ENCODE measurements around the gene PPA1.

The PPA1 gene

GRCh38 chr10:70212879-70213278 is 20.4 kb downstream of the PPA1 start:
- no peak for DNase-seq (ENCODE audit: low spot score)
- TF ChIP-seq, protein P1, sequence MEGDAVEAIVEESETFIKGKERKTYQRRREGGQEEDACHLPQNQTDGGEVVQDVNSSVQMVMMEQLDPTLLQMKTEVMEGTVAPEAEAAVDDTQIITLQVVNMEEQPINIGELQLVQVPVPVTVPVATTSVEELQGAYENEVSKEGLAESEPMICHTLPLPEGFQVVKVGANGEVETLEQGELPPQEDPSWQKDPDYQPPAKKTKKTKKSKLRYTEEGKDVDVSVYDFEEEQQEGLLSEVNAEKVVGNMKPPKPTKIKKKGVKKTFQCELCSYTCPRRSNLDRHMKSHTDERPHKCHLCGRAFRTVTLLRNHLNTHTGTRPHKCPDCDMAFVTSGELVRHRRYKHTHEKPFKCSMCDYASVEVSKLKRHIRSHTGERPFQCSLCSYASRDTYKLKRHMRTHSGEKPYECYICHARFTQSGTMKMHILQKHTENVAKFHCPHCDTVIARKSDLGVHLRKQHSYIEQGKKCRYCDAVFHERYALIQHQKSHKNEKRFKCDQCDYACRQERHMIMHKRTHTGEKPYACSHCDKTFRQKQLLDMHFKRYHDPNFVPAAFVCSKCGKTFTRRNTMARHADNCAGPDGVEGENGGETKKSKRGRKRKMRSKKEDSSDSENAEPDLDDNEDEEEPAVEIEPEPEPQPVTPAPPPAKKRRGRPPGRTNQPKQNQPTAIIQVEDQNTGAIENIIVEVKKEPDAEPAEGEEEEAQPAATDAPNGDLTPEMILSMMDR (IDR thresholded peaks at IDR 0.05; ENCODE audit: extremely low read depth, insufficient read depth, missing control alignments), result no peak
- in situ Hi-C loops (cut with MboI; ENCODE audit: low pct_unique_long_range_greater_than_20kb, low sequenced_read_pairs, unreplicated experiment), result no loop called here

GRCh38 chr10:70212277-70212676 is 21.0 kb downstream of the PPA1 start:
- in situ Hi-C loops (cut with MboI; ENCODE audit: low pct_unique_long_range_greater_than_20kb, low sequenced_read_pairs, unreplicated experiment), result no loop called here
- DNase-seq (ENCODE audit: low spot score), result no peak
- TF ChIP-seq, protein P1 (IDR thresholded peaks at IDR 0.05; ENCODE audit: extremely low read depth, insufficient read depth, missing control alignments), result no peak

DNA sequence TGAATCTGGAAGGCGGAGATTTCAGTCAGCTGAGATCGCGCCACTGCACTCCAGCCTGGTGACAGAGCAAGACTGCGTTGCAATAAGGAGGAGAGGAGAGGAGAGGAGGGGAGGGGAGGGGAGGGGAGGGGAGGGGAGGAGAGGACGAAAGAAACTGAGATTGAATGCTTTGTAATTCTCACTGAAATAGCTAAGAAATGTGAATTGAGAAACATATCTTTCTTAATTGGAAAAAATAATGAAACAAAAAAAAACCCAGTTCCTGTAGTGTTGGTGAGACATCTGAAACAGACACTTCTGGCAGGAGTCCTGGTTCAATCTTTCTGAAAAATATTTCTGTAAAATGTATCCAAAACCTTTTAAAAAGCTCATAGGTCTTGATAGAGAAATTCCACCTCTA is 26.5 kb downstream of the PPA1 start:
- DNase-seq (ENCODE audit: low spot score), result no peak
- in situ Hi-C loops (cut with MboI; ENCODE audit: low pct_unique_long_range_greater_than_20kb, low sequenced_read_pairs, unreplicated experiment), result no loop called here
- TF ChIP-seq, protein P1 (IDR thresholded peaks at IDR 0.05; ENCODE audit: extremely low read depth, insufficient read depth, missing control alignments), result no peak

- TF ChIP-seq, protein P1 (IDR thresholded peaks at IDR 0.05; ENCODE audit: extremely low read depth, insufficient read depth, missing control alignments), result no peak
- in situ Hi-C loops (cut with MboI; ENCODE audit: low pct_unique_long_range_greater_than_20kb, low sequenced_read_pairs, unreplicated experiment), result no loop called here
- no peak for DNase-seq (ENCODE audit: low spot score)
Observed at GRCh38 chr10:70201105-70201504, 32.1 kb downstream of the PPA1 start.

GRCh38 chr10:70198696-70199466 is 34.3 kb downstream of the PPA1 start:
- TF ChIP-seq, protein P1 (IDR thresholded peaks at IDR 0.05; ENCODE audit: extremely low read depth, insufficient read depth, missing control alignments), result no peak
- no peak for DNase-seq (ENCODE audit: low spot score)
- in situ Hi-C loops (cut with MboI; ENCODE audit: low pct_unique_long_range_greater_than_20kb, low sequenced_read_pairs, unreplicated experiment), result no loop called here

DNA sequence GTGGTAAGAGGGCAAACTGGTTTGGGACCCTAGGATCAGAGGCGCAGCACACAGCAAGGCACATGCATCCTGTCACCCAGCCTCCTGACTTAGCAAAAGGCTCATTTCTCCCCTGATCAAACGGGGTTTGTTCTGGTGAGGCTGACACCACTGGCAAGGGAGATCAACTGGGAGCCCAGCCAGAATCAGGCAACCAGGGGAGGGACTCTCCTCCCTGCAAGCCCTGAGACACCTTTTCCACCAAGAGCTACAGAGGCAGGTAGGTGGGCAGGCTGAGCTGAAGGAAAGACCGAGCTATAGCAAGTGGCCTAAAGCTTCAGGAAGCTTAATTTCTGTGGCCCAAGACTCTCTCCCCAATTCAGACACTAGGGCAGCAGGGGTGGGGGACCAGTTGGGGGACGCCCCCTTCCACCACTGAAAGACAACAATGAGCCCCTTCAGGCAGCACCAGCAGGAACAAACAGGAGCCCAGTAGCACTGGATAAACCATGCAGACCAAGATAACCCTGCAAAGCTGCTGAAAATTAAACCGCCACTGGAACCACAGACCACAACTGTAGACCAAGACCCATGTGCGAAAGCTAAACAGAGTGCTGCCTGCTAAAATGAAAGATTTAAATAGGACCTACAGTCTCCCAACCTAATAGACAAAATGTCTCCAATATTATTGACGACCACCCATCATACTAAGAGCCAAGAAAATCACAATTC is 35.8 kb downstream of the PPA1 start:
- in situ Hi-C loops (cut with MboI; ENCODE audit: low pct_unique_long_range_greater_than_20kb, low sequenced_read_pairs, unreplicated experiment), result no loop called here
- TF ChIP-seq, protein P1 (IDR thresholded peaks at IDR 0.05; ENCODE audit: extremely low read depth, insufficient read depth, missing control alignments), result no peak
- no peak for DNase-seq (ENCODE audit: low spot score)

Data from GM13977 (cell line).